ENCODE results near the gene ADARB2. TPM values are rescaled to one million over a fixed set of nuclear protein-coding genes. Genes with fewer than 3 reads are reported as not detected.

Gene ADARB2
- polyA plus RNA-seq, 1 of the 3 experiments (the other 2 are of a cell fraction), result not detected

DNA sequence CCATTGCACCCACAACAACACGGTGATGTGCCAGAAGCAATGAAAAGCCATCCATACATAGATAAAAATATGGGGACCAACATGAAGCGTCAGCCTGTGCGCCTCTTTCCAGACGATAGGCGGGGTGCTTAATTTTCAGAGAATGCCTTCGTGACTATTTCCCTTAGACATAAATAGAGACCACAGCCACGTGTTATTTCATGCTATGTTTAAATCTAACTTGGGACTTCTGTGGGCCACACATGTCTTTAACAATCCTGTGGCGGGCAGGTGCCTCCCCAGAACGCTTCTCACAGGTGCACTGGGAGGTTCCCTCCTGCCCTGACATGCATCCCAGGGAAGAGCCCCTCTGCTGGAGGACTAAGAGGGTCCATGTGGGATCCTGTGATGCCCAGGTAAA is 259.7 kb downstream of the ADARB2 start:
- Histone ChIP-seq H3K36me3 (replicated peaks in 1 of 2; ENCODE audit: control insufficient read depth in 1 of 2, insufficient read depth in 2 of 2, low read length in 1 of 2) (no peaks in the 10 kb centered on the region), H3K27me3 (ENCODE audit: insufficient read depth) (no peaks in the 10 kb centered on the region), H3K9me2 (no peaks in the 10 kb centered on the region), H4K20me1 (ENCODE audit: insufficient read depth) (no peaks in the 10 kb centered on the region), H3K4me1 (ENCODE audit: control insufficient read depth in 1 of 2, insufficient read depth in 2 of 2, low read depth in 1 of 2, low read length in 1 of 2) (peaks cover 0 to 6% of the 10 kb centered on the region in 2 experiments; a peak in 2 of 4 replicates), H3K27ac (ENCODE audit: low read depth in 2 of 2, low read length in 1 of 2) (no peak overlapping the region), H3F3A (replicated peaks; ENCODE audit: insufficient read depth) (no peaks in the 10 kb centered on the region), H3K79me2 (ENCODE audit: insufficient read depth) (no peaks in the 10 kb centered on the region), H2AFZ (ENCODE audit: low read depth) (no peak overlapping the region), H3K9ac (no peak overlapping the region), H3K4me2 (no peak overlapping the region), H3K4me3 (ENCODE audit: low read depth in 2 of 2, low read length in 1 of 2) (no peak overlapping the region), H3K9me3 (no peaks in the 10 kb centered on the region)
- no peak for DNase-seq
- 51% methylated on average over 9 of the region's 9 CpGs for WGBS (ENCODE audit: low lambda C conversion rate)
- ChIA-PET CTCF (no interaction called here), POLR2A (no interaction called here)
- no peak for TF ChIP-seq NFIC (IDR thresholded peaks at IDR 0.05; ENCODE audit: borderline replicate concordance)

DNA sequence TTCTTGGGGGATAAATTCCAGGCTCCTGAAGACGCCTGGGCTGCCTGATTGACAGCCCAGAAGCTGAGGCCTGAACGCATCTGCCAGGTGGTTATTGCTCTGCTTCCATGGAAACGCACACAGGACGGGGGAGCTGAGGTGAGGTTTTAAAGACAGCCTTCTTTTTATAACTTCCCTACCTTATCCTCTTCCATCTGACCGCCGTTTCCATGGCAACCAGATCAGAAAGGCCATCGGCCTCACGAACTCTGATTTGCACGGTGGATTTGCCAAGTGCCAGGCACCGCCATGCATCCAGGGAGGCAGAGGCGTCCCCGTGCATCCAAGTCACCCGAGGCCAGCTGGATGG is 260.9 kb downstream of the ADARB2 start:
- H4K20me1 ChIP-seq (ENCODE audit: insufficient read depth), result no peaks in the 10 kb centered on the region
- POLR2A ChIA-PET, result no interaction called here
- H3K9ac ChIP-seq, result no peak overlapping the region
- no peak overlapping the region for H3K4me2 ChIP-seq
- 37% methylated on average over 12 of the region's 13 CpGs for WGBS (ENCODE audit: low lambda C conversion rate)
- TF ChIP-seq RAD21 (IDR thresholded peaks at IDR 0.05; ENCODE audit: low read length), result no peak
- no peak for TF ChIP-seq JUND (IDR thresholded peaks at IDR 0.05)
- no peaks in the 10 kb centered on the region for H3K79me2 ChIP-seq (ENCODE audit: insufficient read depth)
- no peaks in the 10 kb centered on the region for H3K36me3 ChIP-seq (replicated peaks in 1 of 2; ENCODE audit: control insufficient read depth in 1 of 2, insufficient read depth in 2 of 2, low read length in 1 of 2)
- no peaks in the 10 kb centered on the region for H3K27me3 ChIP-seq (ENCODE audit: insufficient read depth)
- no peaks in the 10 kb centered on the region for H3K9me2 ChIP-seq
- DNase-seq, result no peak
- no peak overlapping the region for H3K27ac ChIP-seq (ENCODE audit: low read depth in 2 of 2, low read length in 1 of 2)
- no peak overlapping the region for H2AFZ ChIP-seq (ENCODE audit: low read depth)
- no peaks in the 10 kb centered on the region for H3K9me3 ChIP-seq
- H3K4me3 ChIP-seq (ENCODE audit: low read depth in 2 of 2, low read length in 1 of 2), result no peak overlapping the region
- H3F3A ChIP-seq (replicated peaks; ENCODE audit: insufficient read depth), result no peaks in the 10 kb centered on the region
- CTCF ChIA-PET, result no interaction called here
- H3K4me1 ChIP-seq (ENCODE audit: control insufficient read depth in 1 of 2, insufficient read depth in 2 of 2, low read depth in 1 of 2, low read length in 1 of 2), result peaks cover 0 to 6% of the 10 kb centered on the region in 2 experiments; a peak in 2 of 4 replicates

DNA sequence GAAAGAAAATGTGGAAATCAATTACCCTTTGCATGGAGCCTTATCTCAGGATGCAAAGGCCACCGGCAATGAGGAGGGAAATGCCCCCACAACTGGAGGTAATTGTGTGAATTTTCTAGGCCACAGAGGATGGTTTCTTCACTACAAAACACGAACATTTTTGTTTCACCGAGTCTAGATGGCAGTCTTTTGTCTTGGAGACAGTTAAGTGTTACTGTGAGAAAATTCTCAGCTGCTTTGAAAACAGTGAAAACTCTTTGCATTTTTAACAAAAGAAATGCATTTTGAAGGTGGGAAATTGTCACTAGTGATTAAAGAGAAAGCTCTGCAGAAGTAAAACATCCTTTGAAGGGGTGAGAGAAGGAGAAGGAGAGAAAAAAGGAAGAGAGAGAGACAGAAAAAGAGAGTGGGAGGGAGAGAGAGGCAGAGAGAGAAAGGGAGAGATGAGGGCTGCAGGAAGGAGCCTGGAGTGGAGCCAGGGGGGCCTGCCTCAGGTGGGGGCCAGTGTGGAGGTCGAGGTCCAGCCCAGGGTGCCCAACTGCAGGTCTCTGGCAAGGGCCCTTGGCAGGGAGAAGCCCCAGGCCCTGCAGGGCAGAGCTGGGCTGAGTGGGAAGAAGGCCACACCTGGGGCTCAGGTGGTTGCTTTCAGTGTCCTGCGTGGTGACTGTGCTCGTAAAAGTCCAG is 261.4 kb downstream of the ADARB2 start:
- Histone ChIP-seq H3K4me3 (ENCODE audit: low read depth in 2 of 2, low read length in 1 of 2) (no peak overlapping the region), H3K4me2 (no peak overlapping the region), H3F3A (replicated peaks; ENCODE audit: insufficient read depth) (no peaks in the 10 kb centered on the region), H3K27me3 (ENCODE audit: insufficient read depth) (no peaks in the 10 kb centered on the region), H3K36me3 (replicated peaks in 1 of 2; ENCODE audit: control insufficient read depth in 1 of 2, insufficient read depth in 2 of 2, low read length in 1 of 2) (no peaks in the 10 kb centered on the region), H3K9ac (no peak overlapping the region), H3K9me3 (no peaks in the 10 kb centered on the region), H3K9me2 (no peaks in the 10 kb centered on the region), H3K79me2 (ENCODE audit: insufficient read depth) (no peaks in the 10 kb centered on the region), H2AFZ (ENCODE audit: low read depth) (no peak overlapping the region), H3K4me1 (ENCODE audit: control insufficient read depth in 1 of 2, insufficient read depth in 2 of 2, low read depth in 1 of 2, low read length in 1 of 2) (peaks cover 0 to 6% of the 10 kb centered on the region in 2 experiments; a peak in 2 of 4 replicates), H3K27ac (ENCODE audit: low read depth in 2 of 2, low read length in 1 of 2) (no peak overlapping the region), H4K20me1 (ENCODE audit: insufficient read depth) (no peaks in the 10 kb centered on the region)
- CTCF ChIA-PET, result no interaction called here
- WGBS (ENCODE audit: low lambda C conversion rate), result 4% methylated on average over 4 of the region's 6 CpGs
- TF ChIP-seq JUND (IDR thresholded peaks at IDR 0.05), result no peak
- no peak for DNase-seq
- POLR2A ChIA-PET, result no interaction called here

DNA sequence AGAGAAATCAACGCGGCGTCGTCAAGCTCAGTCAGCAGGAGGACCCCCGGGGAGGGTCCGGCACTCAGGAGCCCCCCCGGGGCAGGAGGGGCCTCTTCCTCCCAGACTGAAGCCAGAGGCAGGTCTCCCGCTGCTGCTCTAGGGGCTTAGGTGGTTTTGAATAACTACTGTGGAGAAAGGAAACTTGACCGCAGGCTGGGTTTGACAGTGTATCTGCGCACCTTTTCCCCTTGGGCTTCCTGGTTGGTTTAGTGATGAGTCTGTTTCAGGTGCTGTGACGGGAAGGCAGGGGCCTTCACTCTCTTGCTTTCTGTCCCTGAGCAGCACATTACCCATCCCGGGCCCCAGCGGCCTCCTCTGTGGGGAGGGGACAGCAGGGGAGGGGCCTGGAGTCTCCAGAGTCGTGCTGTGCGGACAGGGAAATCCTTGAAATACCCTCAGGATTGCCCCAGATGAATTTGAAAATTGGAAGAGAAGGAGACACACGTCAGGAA is 262.2 kb downstream of the ADARB2 start:
- no peak overlapping the region for H3K27ac ChIP-seq (ENCODE audit: low read depth in 2 of 2, low read length in 1 of 2)
- 59% methylated on average over 16 of the region's 16 CpGs for WGBS (ENCODE audit: low lambda C conversion rate)
- TF ChIP-seq, protein P1, sequence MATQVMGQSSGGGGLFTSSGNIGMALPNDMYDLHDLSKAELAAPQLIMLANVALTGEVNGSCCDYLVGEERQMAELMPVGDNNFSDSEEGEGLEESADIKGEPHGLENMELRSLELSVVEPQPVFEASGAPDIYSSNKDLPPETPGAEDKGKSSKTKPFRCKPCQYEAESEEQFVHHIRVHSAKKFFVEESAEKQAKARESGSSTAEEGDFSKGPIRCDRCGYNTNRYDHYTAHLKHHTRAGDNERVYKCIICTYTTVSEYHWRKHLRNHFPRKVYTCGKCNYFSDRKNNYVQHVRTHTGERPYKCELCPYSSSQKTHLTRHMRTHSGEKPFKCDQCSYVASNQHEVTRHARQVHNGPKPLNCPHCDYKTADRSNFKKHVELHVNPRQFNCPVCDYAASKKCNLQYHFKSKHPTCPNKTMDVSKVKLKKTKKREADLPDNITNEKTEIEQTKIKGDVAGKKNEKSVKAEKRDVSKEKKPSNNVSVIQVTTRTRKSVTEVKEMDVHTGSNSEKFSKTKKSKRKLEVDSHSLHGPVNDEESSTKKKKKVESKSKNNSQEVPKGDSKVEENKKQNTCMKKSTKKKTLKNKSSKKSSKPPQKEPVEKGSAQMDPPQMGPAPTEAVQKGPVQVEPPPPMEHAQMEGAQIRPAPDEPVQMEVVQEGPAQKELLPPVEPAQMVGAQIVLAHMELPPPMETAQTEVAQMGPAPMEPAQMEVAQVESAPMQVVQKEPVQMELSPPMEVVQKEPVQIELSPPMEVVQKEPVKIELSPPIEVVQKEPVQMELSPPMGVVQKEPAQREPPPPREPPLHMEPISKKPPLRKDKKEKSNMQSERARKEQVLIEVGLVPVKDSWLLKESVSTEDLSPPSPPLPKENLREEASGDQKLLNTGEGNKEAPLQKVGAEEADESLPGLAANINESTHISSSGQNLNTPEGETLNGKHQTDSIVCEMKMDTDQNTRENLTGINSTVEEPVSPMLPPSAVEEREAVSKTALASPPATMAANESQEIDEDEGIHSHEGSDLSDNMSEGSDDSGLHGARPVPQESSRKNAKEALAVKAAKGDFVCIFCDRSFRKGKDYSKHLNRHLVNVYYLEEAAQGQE (IDR thresholded peaks at IDR 0.05; ENCODE audit: low read depth, low read length), result no peak
- TF ChIP-seq RXRA (IDR thresholded peaks at IDR 0.05; ENCODE audit: borderline replicate concordance, low read depth), result no peak
- no peak for TF ChIP-seq GABPA (IDR thresholded peaks at IDR 0.05; ENCODE audit: low read depth)
- no peak for TF ChIP-seq FOSL2 (IDR thresholded peaks at IDR 0.05; ENCODE audit: borderline replicate concordance, low read depth)
- TF ChIP-seq EP300 (IDR thresholded peaks at IDR 0.05; ENCODE audit: borderline replicate concordance in 1 of 2, low read depth in 1 of 2, low read length in 1 of 2), result no peak
- TF ChIP-seq POLR2AphosphoS5 (IDR thresholded peaks at IDR 0.05; ENCODE audit: low read depth, low read length), result no peak
- TF ChIP-seq, protein P2, sequence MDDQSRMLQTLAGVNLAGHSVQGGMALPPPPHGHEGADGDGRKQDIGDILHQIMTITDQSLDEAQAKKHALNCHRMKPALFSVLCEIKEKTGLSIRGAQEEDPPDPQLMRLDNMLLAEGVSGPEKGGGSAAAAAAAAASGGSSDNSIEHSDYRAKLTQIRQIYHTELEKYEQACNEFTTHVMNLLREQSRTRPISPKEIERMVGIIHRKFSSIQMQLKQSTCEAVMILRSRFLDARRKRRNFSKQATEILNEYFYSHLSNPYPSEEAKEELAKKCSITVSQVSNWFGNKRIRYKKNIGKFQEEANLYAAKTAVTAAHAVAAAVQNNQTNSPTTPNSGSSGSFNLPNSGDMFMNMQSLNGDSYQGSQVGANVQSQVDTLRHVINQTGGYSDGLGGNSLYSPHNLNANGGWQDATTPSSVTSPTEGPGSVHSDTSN (IDR thresholded peaks at IDR 0.05), result no peak
- TF ChIP-seq TAF1 (IDR thresholded peaks at IDR 0.05; ENCODE audit: borderline replicate concordance, low read depth, low read length), result no peak

More for the DNA sequence above, 262.2 kb downstream of the ADARB2 start:
- Histone ChIP-seq H3K79me2 (ENCODE audit: insufficient read depth) (no peaks in the 10 kb centered on the region), H3K4me2 (no peak overlapping the region), H3K27me3 (ENCODE audit: insufficient read depth) (no peaks in the 10 kb centered on the region), H3K36me3 (replicated peaks in 1 of 2; ENCODE audit: control insufficient read depth in 1 of 2, insufficient read depth in 2 of 2, low read length in 1 of 2) (no peaks in the 10 kb centered on the region), H3K9me3 (no peaks in the 10 kb centered on the region), H3K9ac (no peak overlapping the region), H3K9me2 (no peaks in the 10 kb centered on the region), H3K4me3 (ENCODE audit: low read depth in 2 of 2, low read length in 1 of 2) (no peak overlapping the region), H3K4me1 (ENCODE audit: control insufficient read depth in 1 of 2, insufficient read depth in 2 of 2, low read depth in 1 of 2, low read length in 1 of 2) (peaks cover 0 to 6% of the 10 kb centered on the region in 2 experiments; a peak in 2 of 4 replicates), H4K20me1 (ENCODE audit: insufficient read depth) (no peaks in the 10 kb centered on the region), H2AFZ (ENCODE audit: low read depth) (no peak overlapping the region), H3F3A (replicated peaks; ENCODE audit: insufficient read depth) (no peaks in the 10 kb centered on the region)
- ChIA-PET CTCF (no interaction called here), POLR2A (no interaction called here)
- DNase-seq, result no peak
